Mesenchymal stem cell (in vitro differentiated cells and primary cell): ENCODE results near the gene ITGA11. TPM values are rescaled to one million over a fixed set of nuclear protein-coding genes. Genes with fewer than 3 reads are reported as not detected.

Experiments
- DNase-seq: peaks from one replicate; pipeline ENCODE4 v3.0.0-alpha.2; 2013
- H2AFZ ChIP-seq: one replicate; pipeline ENCODE4 v1.6.1; 2013; ENCODE audit warnings: low read depth, mild to moderate bottlenecking, control low read depth, inconsistent platforms, low read length, moderate library complexity
- H2AK5ac ChIP-seq: 2 replicates; pipeline ENCODE4 v1.6.1; 2013; ENCODE audit warnings: low read length, moderate library complexity, mild to moderate bottlenecking, inconsistent platforms; ENCODE audit not compliant: severe bottlenecking
- H2BK120ac ChIP-seq: one replicate; pipeline ENCODE4 v1.6.1; 2013; ENCODE audit warnings: low read depth, mild to moderate bottlenecking, inconsistent platforms, low read length, moderate library complexity
- H2BK12ac ChIP-seq, 2 experiments: one replicate each; pipeline ENCODE4 v1.6.1; 2013; ENCODE audit warnings: inconsistent platforms in 2 of 2, low read length in 2 of 2, mild to moderate bottlenecking in 2 of 2, moderate library complexity in 2 of 2, control low read depth in 1 of 2
- H2BK15ac ChIP-seq: one replicate; pipeline ENCODE4 v1.6.1; 2013; ENCODE audit warnings: mild to moderate bottlenecking, low read depth, inconsistent platforms; ENCODE audit not compliant: poor library complexity, severe bottlenecking
- H2BK5ac ChIP-seq: 2 replicates; pipeline ENCODE4 v1.6.1; 2013; ENCODE audit warnings: low read depth, mild to moderate bottlenecking, low read length, control low read depth, inconsistent platforms; ENCODE audit not compliant: poor library complexity, severe bottlenecking
- H3K14ac ChIP-seq, 2 experiments: one replicate each; pipeline ENCODE4 v1.6.1; 2013; ENCODE audit warnings: inconsistent platforms in 2 of 2, low read length in 2 of 2, control low read depth in 1 of 2, mild to moderate bottlenecking in 1 of 2, moderate library complexity in 1 of 2
- H3K18ac ChIP-seq, 2 experiments: one replicate each; pipeline ENCODE4 v1.6.1; 2013; ENCODE audit warnings: inconsistent platforms in 2 of 2, low read length in 2 of 2, control low read depth in 1 of 2, low read depth in 1 of 2, mild to moderate bottlenecking in 1 of 2
- H3K23ac ChIP-seq, 2 experiments: one replicate each; pipeline ENCODE4 v1.6.1; 2013; ENCODE audit warnings: inconsistent platforms in 2 of 2, low read length in 2 of 2, mild to moderate bottlenecking in 2 of 2, moderate library complexity in 2 of 2, control low read depth in 1 of 2
- H3K27ac ChIP-seq: 2 replicates; pipeline ENCODE4 v1.5.1; 2013; ENCODE audit warnings: mild to moderate bottlenecking, moderate library complexity, low read length, control low read depth, inconsistent platforms; ENCODE audit not compliant: poor library complexity, severe bottlenecking
- H3K27me3 ChIP-seq, 2 experiments: 2 replicates each; pipeline versions ENCODE4 v1.6.1 to v1.7.0; 2013; ENCODE audit warnings: low read length in 2 of 2, mild to moderate bottlenecking in 2 of 2, moderate library complexity in 2 of 2, control low read depth in 1 of 2, inconsistent platforms in 1 of 2; ENCODE audit not compliant: control insufficient read depth in 1 of 2, insufficient read depth in 1 of 2
- H3K36me3 ChIP-seq, 2 experiments: 2 replicates each; pipeline versions ENCODE4 v1.6.1 to v1.7.0; 2013; ENCODE audit warnings: low read length in 2 of 2, control low read depth in 1 of 2, inconsistent platforms in 1 of 2, low read depth in 1 of 2, mild to moderate bottlenecking in 1 of 2; ENCODE audit not compliant: insufficient read depth in 2 of 2, control insufficient read depth in 1 of 2
- H3K4ac ChIP-seq, 2 experiments: one replicate each; pipeline ENCODE4 v1.6.1; 2013; ENCODE audit warnings: inconsistent platforms in 2 of 2, low read length in 2 of 2, mild to moderate bottlenecking in 2 of 2, moderate library complexity in 2 of 2, control low read depth in 1 of 2, low read depth in 1 of 2
- H3K4me1 ChIP-seq: 2 replicates; pipeline ENCODE4 v1.6.1; 2013; ENCODE audit warnings: low read depth, low read length, control low read depth; ENCODE audit not compliant: control insufficient read depth, insufficient read depth
- H3K4me2 ChIP-seq: 2 replicates; pipeline ENCODE4 v1.6.1; 2013; ENCODE audit warnings: low read length, mild to moderate bottlenecking, inconsistent platforms; ENCODE audit not compliant: poor library complexity, severe bottlenecking
- H3K4me3 ChIP-seq, 2 experiments: 2 replicates each; pipeline versions ENCODE4 v1.5.1 to v1.7.0; 2013; ENCODE audit warnings: low read length in 2 of 2, mild to moderate bottlenecking in 2 of 2, control low read depth in 1 of 2, low read depth in 1 of 2; ENCODE audit not compliant: insufficient read depth in 1 of 2
- H3K79me1 ChIP-seq: replicated peaks from 2 replicates; pipeline ENCODE4 v1.6.1; 2013; ENCODE audit warnings: mild to moderate bottlenecking, control low read depth, low read length, inconsistent platforms; ENCODE audit not compliant: poor library complexity, severe bottlenecking
- H3K9ac ChIP-seq: 2 replicates; pipeline ENCODE4 v1.7.0; 2013; ENCODE audit warnings: mild to moderate bottlenecking, low read length, moderate library complexity
- H3K9me3 ChIP-seq: 2 replicates; pipeline ENCODE4 v1.7.0; 2013; ENCODE audit warnings: mild to moderate bottlenecking, low read length; ENCODE audit not compliant: control insufficient read depth
- H4K8ac ChIP-seq: one replicate; pipeline ENCODE4 v1.6.1; 2013; ENCODE audit warnings: inconsistent platforms, mild to moderate bottlenecking, low read length, moderate library complexity
- H4K91ac ChIP-seq: one replicate; pipeline ENCODE4 v1.6.1; 2013; ENCODE audit warnings: mild to moderate bottlenecking, low read length, inconsistent platforms
- WGBS: methylation state at CpG from one replicate; pipeline ENCODE4 v1.1.7; 2013; ENCODE audit warnings: mixed read lengths; 5-methylcytosine and 5-hydroxymethylcytosine counted together
- polyA plus RNA-seq, 2 experiments: library from polyadenylated mRNA; stranded (reverse); fragments of 200-250 nt; gene quantifications; one replicate each; pipeline ENCODE4 v1.2.3, GENCODE V29; 2013

ITGA11 gene, protein sequence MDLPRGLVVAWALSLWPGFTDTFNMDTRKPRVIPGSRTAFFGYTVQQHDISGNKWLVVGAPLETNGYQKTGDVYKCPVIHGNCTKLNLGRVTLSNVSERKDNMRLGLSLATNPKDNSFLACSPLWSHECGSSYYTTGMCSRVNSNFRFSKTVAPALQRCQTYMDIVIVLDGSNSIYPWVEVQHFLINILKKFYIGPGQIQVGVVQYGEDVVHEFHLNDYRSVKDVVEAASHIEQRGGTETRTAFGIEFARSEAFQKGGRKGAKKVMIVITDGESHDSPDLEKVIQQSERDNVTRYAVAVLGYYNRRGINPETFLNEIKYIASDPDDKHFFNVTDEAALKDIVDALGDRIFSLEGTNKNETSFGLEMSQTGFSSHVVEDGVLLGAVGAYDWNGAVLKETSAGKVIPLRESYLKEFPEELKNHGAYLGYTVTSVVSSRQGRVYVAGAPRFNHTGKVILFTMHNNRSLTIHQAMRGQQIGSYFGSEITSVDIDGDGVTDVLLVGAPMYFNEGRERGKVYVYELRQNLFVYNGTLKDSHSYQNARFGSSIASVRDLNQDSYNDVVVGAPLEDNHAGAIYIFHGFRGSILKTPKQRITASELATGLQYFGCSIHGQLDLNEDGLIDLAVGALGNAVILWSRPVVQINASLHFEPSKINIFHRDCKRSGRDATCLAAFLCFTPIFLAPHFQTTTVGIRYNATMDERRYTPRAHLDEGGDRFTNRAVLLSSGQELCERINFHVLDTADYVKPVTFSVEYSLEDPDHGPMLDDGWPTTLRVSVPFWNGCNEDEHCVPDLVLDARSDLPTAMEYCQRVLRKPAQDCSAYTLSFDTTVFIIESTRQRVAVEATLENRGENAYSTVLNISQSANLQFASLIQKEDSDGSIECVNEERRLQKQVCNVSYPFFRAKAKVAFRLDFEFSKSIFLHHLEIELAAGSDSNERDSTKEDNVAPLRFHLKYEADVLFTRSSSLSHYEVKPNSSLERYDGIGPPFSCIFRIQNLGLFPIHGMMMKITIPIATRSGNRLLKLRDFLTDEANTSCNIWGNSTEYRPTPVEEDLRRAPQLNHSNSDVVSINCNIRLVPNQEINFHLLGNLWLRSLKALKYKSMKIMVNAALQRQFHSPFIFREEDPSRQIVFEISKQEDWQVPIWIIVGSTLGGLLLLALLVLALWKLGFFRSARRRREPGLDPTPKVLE
- polyA plus RNA-seq (2013, experiment 1 of 2): 146 TPM
- 150 TPM for polyA plus RNA-seq (2013, experiment 2 of 2)

DNA sequence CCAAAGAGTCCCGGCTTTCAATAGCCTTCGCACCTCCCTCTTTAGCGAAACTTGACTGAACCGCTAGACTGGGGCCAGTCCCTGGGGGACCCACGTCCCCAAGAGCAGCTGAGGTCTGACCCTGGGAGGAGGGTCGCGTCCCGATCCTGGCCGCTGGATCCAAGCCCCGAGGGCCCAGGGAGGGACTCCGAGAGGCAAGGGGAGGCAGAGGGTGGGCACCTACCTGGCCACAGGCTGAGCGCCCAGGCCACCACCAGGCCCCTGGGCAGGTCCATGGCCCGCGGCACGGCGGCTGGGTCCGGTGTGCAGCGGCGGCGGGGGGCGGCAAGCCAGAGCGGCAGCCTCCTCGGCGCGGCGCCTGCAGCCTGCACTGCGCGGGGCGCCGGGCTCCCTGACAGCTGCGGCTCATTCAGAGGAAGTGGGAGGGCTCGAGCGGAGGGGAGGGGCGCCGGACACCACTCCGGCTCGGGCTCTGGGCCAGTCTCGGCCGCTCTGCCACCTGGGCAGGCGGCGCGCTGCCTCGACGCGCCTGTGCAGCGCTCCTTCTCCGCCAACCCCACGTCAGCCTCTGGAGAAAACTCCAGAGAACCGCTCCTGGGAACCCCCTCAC, at the start of gene ITGA11:
Gene ITGA11 (minus strand): TSS at position 372 of the 610 bp plus-strand sequence. CDS start 97 bp downstream, at position 275.
- Histone ChIP-seq H3K4me3 (peak within 1 kb of the TSS; percentile 82 to 85), H2BK15ac (peak within 1 kb of the TSS; percentile 96), H3K27ac (peak within 1 kb of the TSS; percentile 76), H2AFZ (no peak within 1 kb of the TSS), H3K18ac (peak within 1 kb of the TSS; percentile 88 to 99), H2BK5ac (peak within 1 kb of the TSS; percentile 67), H3K27me3 (peaks cover 3 to 62% of the 10 kb centered on the region in 2 experiments), H3K23ac (peak within 1 kb of the TSS; percentile 14 to 98), H3K4ac (peak within 1 kb of the TSS; percentile 82 to 98), H3K9me3 (no peaks in the 10 kb centered on the region), H3K4me1 (peaks cover 22% of the 10 kb centered on the region), H2BK120ac (peak within 1 kb of the TSS; percentile 84), H3K9ac (peak within 1 kb of the TSS; percentile 81), H3K4me2 (peak within 1 kb of the TSS; percentile 69), H2AK5ac (peak within 1 kb of the TSS; percentile 63), H3K79me1 (peaks cover 1% of the 10 kb centered on the region), H3K14ac (peak within 1 kb of the TSS in 1 of 2 experiments; percentile 98), H4K8ac (peak within 1 kb of the TSS; percentile 62), H3K36me3 (peaks cover 0 to 3% of the 10 kb centered on the region in 2 experiments), H2BK12ac (peak within 1 kb of the TSS; percentile 51 to 91), H4K91ac (peak within 1 kb of the TSS; percentile 83)
- DNase-seq: peak; percentile 78
- 0% methylated on average over 47 of the region's 49 CpGs for WGBS

DNA sequence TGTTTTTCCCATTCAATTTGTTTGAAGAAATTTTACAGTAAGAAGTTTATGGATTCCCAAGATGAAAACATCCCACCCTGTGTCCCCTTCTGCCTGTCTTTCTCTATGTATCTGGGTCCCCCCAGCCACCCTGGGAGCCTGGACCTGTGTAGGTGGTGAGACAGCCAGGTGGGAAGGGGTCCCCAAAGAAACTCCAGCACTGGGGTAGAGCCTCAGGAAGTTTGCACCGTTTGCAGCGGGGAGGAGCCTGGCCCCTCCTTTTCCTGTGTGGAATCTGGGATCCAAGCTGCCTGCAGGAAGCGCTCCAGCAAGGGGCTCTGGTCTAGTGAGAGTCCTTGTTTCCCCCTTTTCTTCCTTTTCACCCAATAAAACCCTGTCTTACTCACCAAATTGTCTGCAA, 49.4 kb upstream of the ITGA11 start:
- Histone ChIP-seq H3K4me1 (peaks cover 29% of the 10 kb centered on the region), H2AK5ac (peak overlapping the region; percentile 82), H3K27me3 (peaks cover 0 to 5% of the 10 kb centered on the region in 2 experiments), H3K18ac (no peak overlapping the region), H3K23ac (no peak overlapping the region), H3K27ac (no peak overlapping the region), H2AFZ (no peak overlapping the region), H3K9me3 (no peaks in the 10 kb centered on the region), H3K4me3 (no peak overlapping the region), H3K4me2 (no peak overlapping the region), H3K4ac (no peak overlapping the region), H3K79me1 (no peaks in the 10 kb centered on the region), H4K8ac (no peak overlapping the region), H3K36me3 (no peaks in the 10 kb centered on the region), H2BK15ac (peak overlapping the region; percentile 33), H4K91ac (no peak overlapping the region), H2BK120ac (no peak overlapping the region), H2BK12ac (no peak overlapping the region), H3K14ac (no peak overlapping the region), H3K9ac (no peak overlapping the region), H2BK5ac (no peak overlapping the region)
- no peak for DNase-seq
- 57% methylated on average over 3 of the region's 3 CpGs for WGBS

DNA sequence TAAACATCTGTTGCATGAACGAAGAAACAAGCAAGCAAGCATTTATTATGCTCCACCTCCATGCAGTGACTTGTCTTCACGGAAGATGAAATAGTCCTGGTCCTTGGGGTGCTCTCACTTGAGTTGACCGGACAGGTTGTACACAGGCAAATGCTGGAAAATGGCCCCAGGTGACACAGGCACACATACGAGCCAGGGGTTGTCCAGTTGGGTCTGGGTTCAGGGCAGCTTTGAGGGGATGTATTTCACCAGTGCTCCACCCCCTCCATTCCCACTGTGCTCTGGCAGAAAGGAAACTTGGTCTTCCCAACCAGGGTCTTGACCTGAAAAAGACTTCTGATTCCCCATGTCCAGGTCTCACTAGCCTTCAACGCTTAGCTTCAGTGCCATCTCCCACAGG, 48.3 kb upstream of the ITGA11 start:
- H3K9me3 ChIP-seq: no peaks in the 10 kb centered on the region
- H3K4me1 ChIP-seq: peaks cover 20% of the 10 kb centered on the region
- H3K36me3 ChIP-seq: no peaks in the 10 kb centered on the region
- peak overlapping the region; percentile 54 for H3K9ac ChIP-seq
- H2AFZ ChIP-seq: no peak overlapping the region
- no peak overlapping the region for H3K23ac ChIP-seq
- no peak for DNase-seq
- peak overlapping the region; percentile 75 for H3K27ac ChIP-seq
- H3K18ac ChIP-seq: no peak overlapping the region
- H3K79me1 ChIP-seq: no peaks in the 10 kb centered on the region
- peak overlapping the region; percentile 96 for H2AK5ac ChIP-seq
- peak overlapping the region; percentile 38 for H2BK15ac ChIP-seq
- H3K4ac ChIP-seq: no peak overlapping the region
- no peak overlapping the region for H3K4me3 ChIP-seq
- peaks cover 0 to 8% of the 10 kb centered on the region in 2 experiments for H3K27me3 ChIP-seq
- H4K91ac ChIP-seq: no peak overlapping the region
- H4K8ac ChIP-seq: peak overlapping the region; percentile 15
- H3K14ac ChIP-seq: no peak overlapping the region
- no peak overlapping the region for H2BK5ac ChIP-seq
- 95% methylated on average over 5 of the region's 5 CpGs for WGBS
- H2BK120ac ChIP-seq: no peak overlapping the region
- H3K4me2 ChIP-seq: no peak overlapping the region
- H2BK12ac ChIP-seq: no peak overlapping the region
